Tibial nerve (tissue), 4 donors: ENCODE data around the gene SYPL1.

Experiments used
- EP300 ChIP-seq, 2 donors: sonication (generic); formaldehyde crosslinking; IDR thresholded peaks; one replicate each; pipeline ENCODE4 v1.6.1; 2017; ENCODE audit warnings: antibody characterized with exemption in 2 of 2, mild to moderate bottlenecking in 1 of 2
- POLR2A ChIP-seq, 2 donors: fragments of 450-650 bp; IDR thresholded peaks; one replicate each; pipeline ENCODE4 v1.6.1; 2017; ENCODE audit warnings: antibody characterized with exemption in 2 of 2, mild to moderate bottlenecking in 2 of 2, moderate library complexity in 2 of 2
- TF ChIP-seq, protein P1 (sequence below), 5 experiments: fragments of 200-600 bp in 3 of 5; fragments of 450-650 bp in 2 of 5; sonication (generic) in 3 of 5; IDR thresholded peaks; one replicate each; pipeline ENCODE4 v1.5.1; 2016 to 2019; ENCODE audit warnings: antibody characterized with exemption in 5 of 5, mild to moderate bottlenecking in 3 of 5, moderate library complexity in 2 of 5

DNA sequence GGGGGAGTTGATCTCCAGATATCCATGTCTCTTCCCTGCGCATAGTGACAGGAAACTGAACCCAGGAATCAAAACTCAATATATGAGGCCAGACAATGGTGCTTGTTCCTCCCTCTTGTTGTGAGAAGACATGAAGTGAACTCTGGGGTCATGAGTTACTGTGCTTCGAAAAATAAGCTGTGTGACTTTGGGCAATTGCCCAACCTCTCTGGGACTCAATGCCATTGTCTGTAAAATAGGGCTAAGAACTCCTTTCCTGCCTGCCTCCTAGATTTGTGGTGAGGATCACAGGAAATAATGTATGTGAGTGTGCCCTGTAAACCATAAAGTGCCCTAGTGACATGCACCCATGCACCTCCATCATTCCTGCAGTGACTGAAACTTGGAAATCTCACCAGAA, 48.4 kb downstream of the SYPL1 start:
- TF ChIP-seq, protein P1, sequence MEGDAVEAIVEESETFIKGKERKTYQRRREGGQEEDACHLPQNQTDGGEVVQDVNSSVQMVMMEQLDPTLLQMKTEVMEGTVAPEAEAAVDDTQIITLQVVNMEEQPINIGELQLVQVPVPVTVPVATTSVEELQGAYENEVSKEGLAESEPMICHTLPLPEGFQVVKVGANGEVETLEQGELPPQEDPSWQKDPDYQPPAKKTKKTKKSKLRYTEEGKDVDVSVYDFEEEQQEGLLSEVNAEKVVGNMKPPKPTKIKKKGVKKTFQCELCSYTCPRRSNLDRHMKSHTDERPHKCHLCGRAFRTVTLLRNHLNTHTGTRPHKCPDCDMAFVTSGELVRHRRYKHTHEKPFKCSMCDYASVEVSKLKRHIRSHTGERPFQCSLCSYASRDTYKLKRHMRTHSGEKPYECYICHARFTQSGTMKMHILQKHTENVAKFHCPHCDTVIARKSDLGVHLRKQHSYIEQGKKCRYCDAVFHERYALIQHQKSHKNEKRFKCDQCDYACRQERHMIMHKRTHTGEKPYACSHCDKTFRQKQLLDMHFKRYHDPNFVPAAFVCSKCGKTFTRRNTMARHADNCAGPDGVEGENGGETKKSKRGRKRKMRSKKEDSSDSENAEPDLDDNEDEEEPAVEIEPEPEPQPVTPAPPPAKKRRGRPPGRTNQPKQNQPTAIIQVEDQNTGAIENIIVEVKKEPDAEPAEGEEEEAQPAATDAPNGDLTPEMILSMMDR (IDR thresholded peaks at IDR 0.05) = no peak
- TF ChIP-seq POLR2A (IDR thresholded peaks at IDR 0.05) = no peak
- no peak for TF ChIP-seq EP300 (IDR thresholded peaks at IDR 0.05)
